Gastroesophageal sphincter (tissue), 3 donors: ENCODE data around the gene RBP3.

Source experiments
- POLR2A ChIP-seq, 2 donors: fragments of 450-650 bp; IDR thresholded peaks; one replicate each; pipeline ENCODE4 v1.6.1; 2017; ENCODE audit warnings: antibody characterized with exemption in 2 of 2, mild to moderate bottlenecking in 2 of 2, moderate library complexity in 1 of 2
- TF ChIP-seq, protein P1 (sequence below), 4 experiments: fragments of 200-600 bp in 2 of 4; fragments of 450-650 bp in 2 of 4; sonication (generic) in 1 of 4; IDR thresholded peaks; one replicate each; pipeline ENCODE4 v1.5.1; 2017 to 2019; ENCODE audit warnings: antibody characterized with exemption in 4 of 4, mild to moderate bottlenecking in 2 of 4, moderate library complexity in 2 of 4

DNA sequence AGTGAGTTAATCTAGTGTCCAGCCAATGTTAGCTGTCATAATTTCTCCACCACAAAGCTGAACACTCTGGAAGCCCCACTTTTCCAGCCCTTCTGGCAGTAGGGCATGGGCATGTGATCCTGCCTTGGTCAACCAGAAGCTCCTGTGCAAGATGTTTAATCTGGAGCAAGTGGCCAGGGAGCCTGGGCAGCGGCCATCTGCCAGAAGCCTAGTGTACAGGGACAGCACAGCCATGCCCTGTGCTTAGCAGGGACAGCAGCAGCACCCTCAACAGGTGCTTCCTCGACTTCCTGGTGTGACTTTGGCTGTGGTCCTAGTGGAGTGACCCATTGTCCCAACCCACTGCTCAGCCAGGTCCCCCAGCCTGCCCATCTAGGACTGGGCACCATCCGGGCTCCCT, 10.3 kb downstream of the RBP3 start:
- TF ChIP-seq, protein P1, sequence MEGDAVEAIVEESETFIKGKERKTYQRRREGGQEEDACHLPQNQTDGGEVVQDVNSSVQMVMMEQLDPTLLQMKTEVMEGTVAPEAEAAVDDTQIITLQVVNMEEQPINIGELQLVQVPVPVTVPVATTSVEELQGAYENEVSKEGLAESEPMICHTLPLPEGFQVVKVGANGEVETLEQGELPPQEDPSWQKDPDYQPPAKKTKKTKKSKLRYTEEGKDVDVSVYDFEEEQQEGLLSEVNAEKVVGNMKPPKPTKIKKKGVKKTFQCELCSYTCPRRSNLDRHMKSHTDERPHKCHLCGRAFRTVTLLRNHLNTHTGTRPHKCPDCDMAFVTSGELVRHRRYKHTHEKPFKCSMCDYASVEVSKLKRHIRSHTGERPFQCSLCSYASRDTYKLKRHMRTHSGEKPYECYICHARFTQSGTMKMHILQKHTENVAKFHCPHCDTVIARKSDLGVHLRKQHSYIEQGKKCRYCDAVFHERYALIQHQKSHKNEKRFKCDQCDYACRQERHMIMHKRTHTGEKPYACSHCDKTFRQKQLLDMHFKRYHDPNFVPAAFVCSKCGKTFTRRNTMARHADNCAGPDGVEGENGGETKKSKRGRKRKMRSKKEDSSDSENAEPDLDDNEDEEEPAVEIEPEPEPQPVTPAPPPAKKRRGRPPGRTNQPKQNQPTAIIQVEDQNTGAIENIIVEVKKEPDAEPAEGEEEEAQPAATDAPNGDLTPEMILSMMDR (IDR thresholded peaks at IDR 0.05), result no peak
- no peak for TF ChIP-seq POLR2A (IDR thresholded peaks at IDR 0.05)
